H9 (cell line): ENCODE data around the gene KIZ. TPM values are rescaled to one million over a fixed set of nuclear protein-coding genes. Genes with fewer than 3 reads are reported as not detected.

ENCODE experiments used
- DNase-seq: peaks from one replicate; pipeline ENCODE4 v3.0.0-alpha.2; 2017
- H2AFZ ChIP-seq: one replicate; pipeline ENCODE4 v1.6.1; 2013; ENCODE audit warnings: mild to moderate bottlenecking, low read length, control low read depth, moderate library complexity
- H2AK5ac ChIP-seq: 2 replicates; pipeline ENCODE4 v1.6.1; 2013; ENCODE audit warnings: low read length, control low read depth, mixed read lengths; ENCODE audit not compliant: insufficient read length
- H2BK120ac ChIP-seq: one replicate; pipeline ENCODE4 v1.6.1; 2013; ENCODE audit warnings: low read depth, mild to moderate bottlenecking, low read length, control low read depth, inconsistent platforms; ENCODE audit not compliant: poor library complexity, severe bottlenecking
- H2BK12ac ChIP-seq: 2 replicates; pipeline ENCODE4 v1.6.1; 2013; ENCODE audit warnings: low read length, control low read depth, mixed read lengths, low read depth; ENCODE audit not compliant: insufficient read length
- H2BK15ac ChIP-seq: 2 replicates; pipeline ENCODE4 v1.6.1; 2013; ENCODE audit warnings: low read depth, low read length, control low read depth
- H2BK20ac ChIP-seq: one replicate; pipeline ENCODE4 v1.6.1; 2013; ENCODE audit warnings: low read depth, mild to moderate bottlenecking, low read length, control low read depth, inconsistent platforms; ENCODE audit not compliant: poor library complexity, severe bottlenecking
- H2BK5ac ChIP-seq: 2 replicates; pipeline ENCODE4 v1.6.1; 2013; ENCODE audit warnings: low read length, control low read depth, mixed read lengths; ENCODE audit not compliant: insufficient read length
- H3K14ac ChIP-seq: 2 replicates; pipeline ENCODE4 v1.6.1; 2013; ENCODE audit warnings: low read length, control low read depth; ENCODE audit not compliant: insufficient read depth
- H3K18ac ChIP-seq: 2 replicates; pipeline ENCODE4 v1.6.1; 2013; ENCODE audit warnings: low read depth, mild to moderate bottlenecking, mixed read lengths, low read length, control low read depth; ENCODE audit not compliant: insufficient read length
- H3K23ac ChIP-seq: 2 replicates; pipeline ENCODE4 v1.6.1; 2013; ENCODE audit warnings: low read length, control low read depth, mixed read lengths, low read depth; ENCODE audit not compliant: insufficient read length
- H3K23me2 ChIP-seq: 2 replicates; pipeline ENCODE4 v1.6.1; 2013; ENCODE audit warnings: low read depth, mild to moderate bottlenecking, mixed read lengths, low read length, control low read depth; ENCODE audit not compliant: insufficient read length, poor library complexity, severe bottlenecking
- H3K27ac ChIP-seq: 2 replicates; pipeline ENCODE4 v1.5.1; 2013; ENCODE audit warnings: low read length, control low read depth, mixed read lengths, low read depth; ENCODE audit not compliant: insufficient read length
- H3K27me3 ChIP-seq: 2 replicates; pipeline ENCODE4 v1.6.1; 2013; ENCODE audit warnings: low read length, control low read depth, inconsistent platforms; ENCODE audit not compliant: insufficient read depth
- H3K4ac ChIP-seq: 2 replicates; pipeline ENCODE4 v1.6.1; 2013; ENCODE audit warnings: low read depth, mild to moderate bottlenecking, control low read depth, inconsistent platforms, low read length, moderate library complexity
- H3K4me1 ChIP-seq: 2 replicates; pipeline ENCODE4 v1.6.1; 2013; ENCODE audit warnings: low read length, control low read depth, inconsistent platforms; ENCODE audit not compliant: insufficient read depth
- H3K4me2 ChIP-seq: 2 replicates; pipeline ENCODE4 v1.6.1; 2013; ENCODE audit warnings: low read length, control low read depth, mixed read lengths; ENCODE audit not compliant: insufficient read length, insufficient read depth
- H3K56ac ChIP-seq: 2 replicates; pipeline ENCODE4 v1.6.1; 2013; ENCODE audit warnings: low read depth, mild to moderate bottlenecking, mixed read lengths, low read length, control low read depth; ENCODE audit not compliant: insufficient read length
- H3K79me1 ChIP-seq: 2 replicates; pipeline ENCODE4 v1.6.1; 2013; ENCODE audit warnings: low read depth, mild to moderate bottlenecking, moderate library complexity, low read length, control low read depth, inconsistent platforms; ENCODE audit not compliant: insufficient read depth, poor library complexity, severe bottlenecking
- H3K79me2 ChIP-seq: 2 replicates; pipeline ENCODE4 v1.6.1; 2013; ENCODE audit warnings: low read length, control low read depth, inconsistent platforms; ENCODE audit not compliant: insufficient read depth
- H3K9ac ChIP-seq: 2 replicates; pipeline ENCODE4 v1.6.1; 2013; ENCODE audit warnings: low read length, control low read depth, mixed read lengths; ENCODE audit not compliant: insufficient read length; ENCODE audit errors: extremely low read depth
- H3K9me3 ChIP-seq: one replicate; pipeline ENCODE4 v1.6.1; 2013; ENCODE audit warnings: low read depth, low read length, inconsistent platforms; ENCODE audit not compliant: control insufficient read depth
- H3T11ph ChIP-seq: one replicate; pipeline ENCODE4 v1.6.1; 2013; ENCODE audit warnings: mild to moderate bottlenecking, low read length, control low read depth, inconsistent platforms
- H4K20me1 ChIP-seq: one replicate; pipeline ENCODE4 v1.6.1; 2013; ENCODE audit not compliant: control insufficient read depth, insufficient read length, insufficient read depth
- H4K5ac ChIP-seq: 2 replicates; pipeline ENCODE4 v1.6.1; 2013; ENCODE audit warnings: low read depth, mild to moderate bottlenecking, mixed read lengths, low read length, control low read depth; ENCODE audit not compliant: insufficient read length
- H4K8ac ChIP-seq: replicated peaks from 2 replicates; pipeline ENCODE4 v1.6.1; 2013; ENCODE audit warnings: low read length, control low read depth, mixed read lengths, low read depth; ENCODE audit not compliant: insufficient read length
- H4K91ac ChIP-seq: 2 replicates; pipeline ENCODE4 v1.6.1; 2013; ENCODE audit warnings: low read depth, mild to moderate bottlenecking, moderate library complexity, mixed read lengths, low read length, control low read depth; ENCODE audit not compliant: insufficient read length
- H3K27ac Mint-ChIP-seq, 3 experiments: 2 replicates in 2 of 3; 3 replicates in 1 of 3; pipeline ENCODE4 v1.8.0; 2020 to 2021; ENCODE audit warnings: mixed read lengths in 3 of 3, mild to moderate bottlenecking in 1 of 3, moderate library complexity in 1 of 3
- H3K27me3 Mint-ChIP-seq: 2 replicates; pipeline ENCODE4 v1.8.0; 2021; ENCODE audit warnings: low read depth, mild to moderate bottlenecking, moderate library complexity, mixed read lengths
- H3K36me3 Mint-ChIP-seq, 3 experiments: 2 replicates in 2 of 3; 3 replicates in 1 of 3; pipeline ENCODE4 v1.8.0; 2020 to 2021; ENCODE audit warnings: low read depth in 3 of 3, mixed read lengths in 3 of 3; ENCODE audit not compliant: insufficient read depth in 1 of 3
- H3K4me1 Mint-ChIP-seq, 2 experiments: 2 replicates each; pipeline ENCODE4 v1.8.0; 2020; ENCODE audit warnings: mixed read lengths in 2 of 2
- H3K4me3 Mint-ChIP-seq, 2 experiments: 2 replicates in 1 of 2; 3 replicates in 1 of 2; pipeline ENCODE4 v1.8.0; 2020 to 2021; ENCODE audit warnings: mild to moderate bottlenecking in 2 of 2, mixed read lengths in 2 of 2, moderate library complexity in 1 of 2
- H3K9me3 Mint-ChIP-seq, 2 experiments: 2 replicates in 1 of 2; 3 replicates in 1 of 2; pipeline ENCODE4 v1.8.0; 2020; ENCODE audit warnings: mild to moderate bottlenecking in 2 of 2, mixed read lengths in 2 of 2, moderate library complexity in 1 of 2
- CTCF ChIP-seq: fragments of 200-600 bp; sonication (generic); conservative IDR thresholded peaks from 3 replicates; pipeline ENCODE4 v1.8.0; 2021; ENCODE audit warnings: antibody characterized with exemption, mild to moderate bottlenecking
- WGBS: extraction: QIAGEN DNeasy Blood & Tissue Kit; methylation state at CpG from one replicate; pipeline ENCODE4 v1.1.7; 2013; ENCODE audit warnings: missing lambda C conversion rate, low lambda C conversion rate, mixed read lengths; ENCODE audit not compliant: insufficient read length; ENCODE audit errors: extremely low coverage; 5-methylcytosine and 5-hydroxymethylcytosine counted together
- total RNA-seq: library from RNA; stranded (reverse); gene quantifications from 2 replicates; pipeline ENCODE4 v1.2.1, GENCODE V29; 2021

KIZ gene
- total RNA-seq, 1 experiment from 2014 or later = 29.3 TPM

- Histone ChIP-seq H3K14ac (no peak overlapping the region), H2BK20ac (no peak overlapping the region), H3K23ac (no peak overlapping the region), H3K79me1 (no peaks in the 10 kb centered on the region), H4K5ac (no peak overlapping the region), H4K20me1 (no peaks in the 10 kb centered on the region), H2BK5ac (no peak overlapping the region), H3K27me3 (no peaks in the 10 kb centered on the region), H3K56ac (no peak overlapping the region), H2AFZ (no peak overlapping the region), H3T11ph (no peak overlapping the region), H3K4ac (no peak overlapping the region), H3K4me1 (no peaks in the 10 kb centered on the region), H2BK12ac (no peak overlapping the region), H3K23me2 (no peaks in the 10 kb centered on the region), H2AK5ac (no peak overlapping the region), H3K4me2 (no peak overlapping the region), H3K9me3 (no peaks in the 10 kb centered on the region), H3K79me2 (no peaks in the 10 kb centered on the region), H3K9ac (no peak overlapping the region), H2BK120ac (no peak overlapping the region), H3K27ac (no peak overlapping the region), H4K91ac (no peak overlapping the region), H3K18ac (no peak overlapping the region), H2BK15ac (no peak overlapping the region), H4K8ac (no peak overlapping the region)
- Mint-ChIP-seq H3K9me3 (no peaks in the 10 kb centered on the region; a peak in 1 of 5 replicates), H3K4me1 (no peaks in the 10 kb centered on the region; a peak in 1 of 4 replicates), H3K27ac (no peak overlapping the region; a peak in 1 of 7 replicates), H3K4me3 (no peak overlapping the region), H3K36me3 (no peaks in the 10 kb centered on the region; a peak in 1 of 7 replicates), H3K27me3 (peaks cover 8% of the 10 kb centered on the region)
- WGBS = no CpG with 5 or more reads among the region's 7 CpGs
- no peak for DNase-seq
- no peak for TF ChIP-seq CTCF
These were observed 154.0 kb downstream of the KIZ start for GRCh38 chr20:21279706-21280521.
